Rectal smooth muscle tissue (tissue), 1 donor: Measurements from ENCODE around the gene TMEM156.
"Not testable (repeated sequence)": the region's sequence is repeated elsewhere in the genome, so short reads cannot be mapped to it uniquely, and the experiment has no call there.

Experiments
- H3K27ac ChIP-seq: one replicate; pipeline ENCODE4 v1.7.0; 2013; ENCODE audit warnings: low read depth, low read length, inconsistent platforms
- H3K27me3 ChIP-seq: one replicate; pipeline ENCODE4 v1.7.0; 2013; ENCODE audit warnings: low read length; ENCODE audit not compliant: control insufficient read depth, insufficient read depth
- H3K36me3 ChIP-seq: one replicate; pipeline ENCODE4 v1.7.0; 2013; ENCODE audit warnings: low read length; ENCODE audit not compliant: control insufficient read depth, insufficient read depth
- H3K4me1 ChIP-seq: one replicate; pipeline ENCODE4 v1.7.0; 2013; ENCODE audit warnings: low read length; ENCODE audit not compliant: control insufficient read depth, insufficient read depth
- H3K4me3 ChIP-seq: one replicate; pipeline ENCODE4 v1.7.0; 2013; ENCODE audit warnings: low read length
- H3K9ac ChIP-seq: one replicate; pipeline ENCODE4 v1.7.0; 2013; ENCODE audit warnings: low read length

TMEM156 gene

DNA sequence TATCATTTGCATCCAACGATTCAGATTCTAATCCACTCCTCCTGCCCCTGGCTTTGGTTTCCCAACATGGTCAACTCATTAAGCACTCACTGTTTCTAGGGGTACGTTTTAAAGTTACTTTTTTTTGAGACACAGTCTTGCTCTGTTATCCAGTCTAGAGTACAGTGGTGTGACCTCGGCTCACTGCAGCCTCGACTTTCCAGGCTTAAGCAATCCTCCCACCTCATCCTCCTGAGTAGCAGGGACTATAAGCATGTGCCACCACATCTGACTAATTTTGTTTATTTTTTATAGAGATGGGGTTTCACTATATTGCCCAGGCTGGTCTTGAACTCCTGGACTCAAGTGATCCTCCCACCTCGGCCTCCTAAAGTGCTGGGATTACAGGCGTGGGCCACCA lies 48.9 kb downstream of the TMEM156 start:
- no peaks in the 10 kb centered on the region for H3K36me3 ChIP-seq
- no peak overlapping the region for H3K27ac ChIP-seq
- no peak overlapping the region for H3K4me3 ChIP-seq
- H3K4me1 ChIP-seq, result peaks cover 2% of the 10 kb centered on the region
- no peak overlapping the region for H3K9ac ChIP-seq
- no peaks in the 10 kb centered on the region for H3K27me3 ChIP-seq

DNA sequence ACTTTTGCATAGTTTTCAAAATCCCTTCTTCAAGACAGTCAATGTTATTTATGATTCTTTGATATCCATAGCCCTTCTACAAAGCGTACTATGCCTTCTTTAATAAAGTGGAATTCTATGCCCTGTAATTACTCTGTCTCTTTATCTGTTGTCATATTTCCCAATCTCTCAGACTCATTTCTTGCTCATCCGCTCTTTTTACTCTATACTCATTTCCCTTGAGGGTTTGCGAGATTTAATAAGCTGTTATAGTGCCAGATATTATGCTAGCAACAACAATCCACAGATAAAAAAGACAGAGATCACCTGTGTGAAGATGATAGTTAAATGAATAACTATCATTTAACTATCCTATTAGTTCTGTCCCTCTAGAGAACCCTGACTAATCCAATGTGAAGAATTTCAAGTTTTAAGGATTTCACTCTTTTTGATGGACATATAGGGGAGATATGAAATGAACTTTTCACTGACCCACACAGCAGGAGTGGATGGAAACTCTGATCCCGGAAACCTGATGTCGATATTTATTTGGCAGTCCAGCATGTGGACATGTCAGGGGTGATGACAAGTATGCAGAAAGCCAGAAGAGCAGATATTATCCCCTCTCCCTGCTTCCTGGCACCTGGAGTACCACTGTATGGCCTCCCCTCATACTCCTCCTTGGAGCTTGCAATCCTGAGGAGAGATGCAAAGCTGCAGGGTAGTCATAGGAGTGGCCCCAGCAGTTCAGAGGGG lies 49.7 kb downstream of the TMEM156 start:
- no peaks in the 10 kb centered on the region for H3K27me3 ChIP-seq
- H3K4me3 ChIP-seq, result no peak overlapping the region
- H3K27ac ChIP-seq, result no peak overlapping the region
- H3K9ac ChIP-seq, result no peak overlapping the region
- no peaks in the 10 kb centered on the region for H3K36me3 ChIP-seq
- H3K4me1 ChIP-seq, result peaks cover 2% of the 10 kb centered on the region

DNA sequence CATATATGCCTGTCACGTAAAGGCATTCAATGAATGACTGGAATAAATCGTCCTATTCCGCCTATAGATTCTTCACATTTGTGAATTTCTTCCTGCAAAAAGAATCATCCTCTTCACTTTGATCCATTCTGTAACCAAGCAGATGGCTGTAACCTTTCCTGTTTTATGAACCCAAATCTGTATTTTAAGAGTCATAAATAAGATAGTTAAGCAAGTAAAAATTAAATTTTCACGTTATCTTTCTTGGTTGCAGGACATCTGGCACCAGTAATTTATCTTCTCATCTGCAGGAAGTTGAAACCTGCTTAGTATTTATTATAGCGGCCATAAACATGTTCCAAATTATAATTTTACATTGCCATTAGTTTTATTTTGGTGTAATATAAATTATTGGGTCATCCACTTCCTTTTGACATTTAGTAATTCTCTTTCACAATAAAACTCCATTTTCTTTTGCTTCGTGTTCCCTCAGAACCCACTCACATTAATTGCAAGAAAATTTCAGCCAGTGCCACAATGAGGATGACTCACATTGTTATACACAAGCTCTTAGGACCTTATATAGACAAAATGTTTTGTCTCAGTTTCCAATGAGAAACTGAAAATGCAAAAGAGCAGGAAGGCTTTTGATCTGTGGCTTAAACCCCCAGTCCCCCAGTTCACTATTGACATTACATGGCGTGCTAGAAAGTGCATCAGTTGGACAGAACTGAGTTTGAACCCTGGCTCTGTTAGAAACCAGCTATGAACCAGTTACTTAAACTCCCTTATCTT lies 51.1 kb downstream of the TMEM156 start:
- Histone ChIP-seq H3K36me3 (no peaks in the 10 kb centered on the region), H3K27ac (no peak overlapping the region), H3K4me1 (peaks cover 2% of the 10 kb centered on the region), H3K27me3 (no peaks in the 10 kb centered on the region), H3K4me3 (no peak overlapping the region), H3K9ac (no peak overlapping the region)

DNA sequence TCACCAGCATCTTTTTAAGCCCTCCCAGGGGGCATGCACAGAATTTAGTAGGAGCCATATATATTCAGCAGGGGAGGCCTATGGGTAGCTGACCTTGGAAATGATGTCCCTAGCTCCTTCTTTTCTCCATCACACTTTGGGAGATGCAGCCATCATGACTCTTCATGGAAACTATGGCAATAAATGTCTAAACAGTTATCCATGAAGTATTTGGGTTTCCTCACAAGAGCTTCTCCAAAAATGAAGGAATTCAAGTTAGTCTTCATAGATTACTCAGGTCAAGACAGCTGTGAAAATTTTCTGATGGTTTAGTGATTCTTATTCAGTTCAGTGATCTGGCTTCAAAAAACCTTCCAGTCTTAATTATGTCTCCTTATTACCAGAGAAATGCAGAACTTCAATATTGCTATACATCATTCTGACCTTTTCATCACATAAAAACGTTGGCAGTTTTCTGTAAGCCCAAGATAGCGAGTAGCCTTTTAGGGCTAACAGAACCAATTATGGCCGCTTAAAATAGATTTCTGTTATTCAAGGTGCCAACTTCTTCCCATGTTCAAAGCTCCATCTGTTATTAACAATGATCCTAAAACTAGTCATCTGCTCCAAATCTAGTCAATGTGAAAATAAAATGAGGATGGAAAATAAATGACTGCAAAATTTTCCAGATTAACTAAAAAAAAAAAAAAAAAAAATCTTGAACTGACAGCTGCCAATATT lies 52.5 kb downstream of the TMEM156 start:
- Histone ChIP-seq H3K27ac (no peak overlapping the region), H3K4me1 (peaks cover 2% of the 10 kb centered on the region), H3K36me3 (no peaks in the 10 kb centered on the region), H3K9ac (no peak overlapping the region), H3K27me3 (no peaks in the 10 kb centered on the region), H3K4me3 (no peak overlapping the region)

DNA sequence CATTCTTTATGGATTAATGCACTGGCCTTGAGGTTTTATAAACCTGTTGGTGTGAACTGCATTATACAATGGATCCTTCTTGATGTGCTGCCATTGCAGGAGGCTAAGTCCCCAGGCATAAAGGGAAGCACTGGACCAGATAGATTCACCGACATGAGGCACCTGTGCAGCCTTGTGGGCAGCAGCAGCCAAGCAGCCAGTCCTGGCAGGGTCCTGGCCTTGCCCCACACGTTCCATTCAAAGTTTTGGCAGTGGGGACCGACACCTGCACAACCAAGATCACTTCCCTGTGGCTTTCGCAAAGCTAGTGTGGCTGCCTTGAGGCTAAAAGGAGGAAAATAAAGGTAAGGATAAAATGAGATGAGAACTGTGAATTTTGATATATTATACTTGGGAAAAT lies 53.1 kb downstream of the TMEM156 start:
- Histone ChIP-seq H3K36me3 (no peaks in the 10 kb centered on the region), H3K4me3 (no peak overlapping the region), H3K27ac (no peak overlapping the region), H3K9ac (no peak overlapping the region), H3K27me3 (no peaks in the 10 kb centered on the region), H3K4me1 (peaks cover under 1% of the 10 kb centered on the region)

DNA sequence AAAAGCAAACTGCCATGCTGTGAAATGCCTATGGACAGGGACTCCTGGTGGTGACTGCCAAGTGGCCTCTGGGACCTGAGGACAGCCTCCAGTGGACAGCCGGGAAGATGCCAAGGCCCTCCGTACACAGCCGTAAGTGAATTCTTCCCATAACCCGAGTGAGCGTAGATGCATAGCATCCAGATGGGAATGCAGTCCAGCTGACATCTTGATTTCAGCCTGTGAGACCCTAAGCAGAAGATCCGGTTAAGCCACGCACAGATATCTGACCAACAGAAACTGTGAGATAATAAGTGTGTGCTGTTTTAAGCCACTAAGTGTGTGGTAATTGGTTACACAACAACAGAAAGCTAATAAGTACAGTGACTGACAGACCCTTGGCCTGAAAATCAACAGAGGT lies 55.9 kb downstream of the TMEM156 start:
- Histone ChIP-seq H3K9ac (no peak overlapping the region), H3K36me3 (no peaks in the 10 kb centered on the region), H3K27ac (no peak overlapping the region), H3K4me1 (no peaks in the 10 kb centered on the region), H3K27me3 (no peaks in the 10 kb centered on the region), H3K4me3 (no peak overlapping the region)

DNA sequence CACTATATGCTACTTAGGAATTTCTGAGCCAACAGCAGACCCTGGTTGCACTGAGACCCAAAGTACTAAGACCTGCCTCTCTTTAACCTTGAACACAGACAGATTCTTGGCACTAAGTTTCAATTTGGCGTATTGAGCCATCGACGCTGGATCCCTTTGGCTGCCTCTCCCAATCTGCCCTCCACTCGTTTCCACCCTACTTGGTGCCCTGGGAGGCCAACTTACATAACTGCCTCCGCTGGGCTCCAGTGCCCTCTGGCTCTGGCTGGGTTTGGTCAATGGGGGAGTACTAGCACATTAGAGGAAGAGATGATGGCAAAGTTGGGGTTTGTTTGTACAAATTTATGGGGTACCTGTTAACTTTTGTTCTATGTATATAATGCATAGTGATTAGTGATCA lies 63.5 kb downstream of the TMEM156 start:
- H3K4me1 ChIP-seq, result peaks cover 2% of the 10 kb centered on the region
- no peak overlapping the region for H3K4me3 ChIP-seq
- no peaks in the 10 kb centered on the region for H3K27me3 ChIP-seq
- no peaks in the 10 kb centered on the region for H3K36me3 ChIP-seq
- H3K9ac ChIP-seq, result no peak overlapping the region
- H3K27ac ChIP-seq, result no peak overlapping the region

DNA sequence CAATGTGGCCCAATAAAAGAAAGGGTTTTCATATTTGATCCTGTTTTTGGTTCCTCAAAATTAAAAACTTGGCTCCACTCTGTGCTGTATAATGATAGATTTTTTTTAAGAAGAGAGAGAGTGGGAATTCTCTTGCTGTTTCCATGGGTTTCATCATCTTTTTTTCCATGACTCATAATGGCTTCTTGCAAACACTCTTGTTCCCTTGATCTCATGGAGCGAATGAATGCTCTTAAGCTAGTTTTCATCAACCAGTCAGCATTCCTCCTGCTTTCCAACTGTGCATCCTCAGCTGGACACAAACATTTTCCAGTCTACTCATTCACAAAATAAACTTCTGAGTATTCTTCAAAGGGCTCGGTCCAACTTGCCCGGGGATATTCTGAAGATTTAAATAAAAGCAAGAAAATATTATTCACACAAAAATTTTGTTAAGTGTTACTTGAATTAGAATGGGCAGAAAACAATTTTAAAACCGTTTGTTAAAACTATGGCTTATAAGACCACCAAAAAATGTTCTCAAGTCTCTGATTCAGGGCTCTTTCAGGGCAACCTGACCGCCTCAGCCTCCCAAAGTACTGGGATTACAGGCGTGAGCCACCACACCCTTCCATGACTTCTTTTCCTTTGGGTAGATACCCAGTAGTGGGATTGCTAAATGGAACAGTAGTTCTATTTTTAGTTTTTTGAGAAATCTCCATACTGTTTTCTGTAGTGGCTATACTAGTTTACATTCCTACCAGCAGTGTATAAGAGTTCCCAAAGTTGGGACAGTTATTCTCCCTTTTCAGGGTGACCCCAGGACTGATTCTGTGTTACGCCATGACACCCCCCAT lies 64.7 kb downstream of the TMEM156 start:
- no peaks in the 10 kb centered on the region for H3K27me3 ChIP-seq
- H3K36me3 ChIP-seq, result no peaks in the 10 kb centered on the region
- peak overlapping the region; percentile 10 for H3K27ac ChIP-seq

DNA sequence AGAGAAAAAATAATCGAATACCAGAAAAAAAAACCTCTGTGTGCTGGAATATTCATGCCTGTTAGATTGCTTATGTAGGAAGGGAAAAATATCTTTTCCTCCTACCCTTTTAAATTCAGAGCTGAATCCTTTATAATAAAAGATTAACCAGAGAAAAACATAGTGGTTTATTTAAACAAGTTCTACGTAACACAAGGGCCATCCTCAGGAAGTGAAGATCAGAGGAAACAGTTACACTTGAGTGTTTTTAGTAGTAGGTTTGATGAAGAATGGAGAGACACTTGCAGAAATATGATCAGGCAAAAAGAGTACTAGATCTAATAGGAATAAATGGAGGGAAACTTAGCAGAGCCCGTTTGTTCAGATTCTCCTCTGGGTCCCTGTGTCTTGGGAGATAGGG lies 66.3 kb downstream of the TMEM156 start:
- Histone ChIP-seq H3K27me3 (no peaks in the 10 kb centered on the region), H3K27ac (no peak overlapping the region), H3K9ac (no peak overlapping the region), H3K4me1 (peaks cover 2% of the 10 kb centered on the region), H3K4me3 (no peak overlapping the region), H3K36me3 (no peaks in the 10 kb centered on the region)

More for the DNA sequence above, 64.7 kb downstream of the TMEM156 start:
- Histone ChIP-seq H3K9ac (no peak overlapping the region), H3K4me1 (peaks cover 2% of the 10 kb centered on the region), H3K4me3 (no peak overlapping the region)

DNA sequence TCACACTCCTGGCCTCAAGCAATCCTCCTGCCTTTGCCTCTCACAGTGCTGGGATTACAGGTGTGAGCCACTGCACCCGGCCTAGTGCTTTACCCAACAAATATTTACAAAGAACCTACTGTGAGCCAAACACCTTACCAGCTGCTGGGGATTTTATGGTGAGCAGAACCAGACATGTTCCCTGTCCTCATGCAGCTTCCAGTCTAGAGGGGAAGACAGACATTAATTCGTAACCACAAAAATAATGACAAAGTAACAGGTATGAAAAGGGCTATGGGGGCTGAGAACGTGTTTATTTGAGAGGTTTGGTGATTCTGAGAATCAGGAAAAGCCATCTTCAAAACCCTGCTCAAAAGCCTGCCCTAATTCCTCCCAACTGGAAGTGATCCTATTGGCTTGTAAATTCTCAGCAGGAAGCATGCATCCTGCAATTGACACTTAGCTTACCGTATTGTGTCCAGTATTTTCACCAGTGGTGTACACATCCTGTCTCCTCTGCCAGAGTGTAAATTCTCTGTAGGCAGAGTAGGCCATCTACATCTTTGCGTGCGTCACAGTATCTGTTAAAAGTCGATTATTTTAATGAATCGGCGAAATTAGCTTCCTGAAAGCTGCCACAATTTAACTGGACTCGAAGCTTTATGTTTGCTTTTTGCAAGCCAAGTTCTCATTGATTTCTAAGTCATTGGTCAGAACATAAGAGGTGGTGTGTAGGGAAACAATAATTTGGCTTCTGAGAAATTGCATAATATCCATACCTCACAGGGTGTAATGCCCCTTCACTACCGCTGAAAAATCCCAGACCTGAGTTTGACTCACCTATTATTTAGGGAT lies 67.0 kb downstream of the TMEM156 start:
- Histone ChIP-seq H3K4me1 (peaks cover 2% of the 10 kb centered on the region), H3K36me3 (no peaks in the 10 kb centered on the region), H3K4me3 (no peak overlapping the region), H3K27ac (no peak overlapping the region), H3K27me3 (no peaks in the 10 kb centered on the region), H3K9ac (no peak overlapping the region)

DNA sequence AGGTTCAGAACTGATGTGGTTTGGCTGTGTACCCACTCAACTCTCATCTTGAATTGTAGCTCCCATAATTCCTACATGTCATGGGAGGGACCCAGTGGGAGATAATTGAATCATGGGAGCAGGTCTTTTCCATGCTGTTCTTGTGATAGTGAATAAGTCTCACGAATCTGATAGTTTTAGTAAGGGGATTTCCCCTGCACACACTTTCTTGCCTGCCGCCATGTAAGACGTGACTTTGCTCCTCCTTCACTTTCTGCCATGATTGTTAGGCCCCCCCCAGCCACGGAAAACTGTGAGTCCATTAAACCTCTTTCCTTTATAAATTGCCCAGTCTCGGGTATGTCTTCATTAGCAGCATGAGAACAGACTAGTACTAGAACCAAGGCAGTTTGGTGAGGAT lies 73.0 kb downstream of the TMEM156 start:
- not testable (repeated sequence) for H3K9ac ChIP-seq, H3K27ac ChIP-seq, H3K27me3 ChIP-seq, H3K4me1 ChIP-seq, H3K36me3 ChIP-seq, H3K4me3 ChIP-seq
